ENCODE measurements around the gene TPSAB1.
"Not testable (repeated sequence)": the region's sequence is repeated elsewhere in the genome, so short reads cannot be mapped to it uniquely, and the experiment has no call there.

TPSAB1 gene

GRCh38 chr16:1253701-1254364, 13.3 kb downstream of the TPSAB1 start:
- DNase-seq, result not testable (repeated sequence)

- DNase-seq, result not testable (repeated sequence)
Observed at GRCh38 chr16:1254821-1255220, 14.3 kb downstream of the TPSAB1 start.

GRCh38 chr16:1255276-1256122, 15.0 kb downstream of the TPSAB1 start, which contains the start of gene TPSD1:
TPSD1 (plus strand) TSS chr16:1256069; CDS start chr16:1256281, 212 bp downstream.
- not testable (repeated sequence) for DNase-seq

GRCh38 chr16:1256296-1256873, 15.9 kb downstream of the TPSAB1 start:
- not testable (repeated sequence) for DNase-seq

- no peak for DNase-seq
Observed at GRCh38 chr16:1256874-1257322, 16.4 kb downstream of the TPSAB1 start.

- DNase-seq, result no peak
Observed at GRCh38 chr16:1257561-1258224, 17.2 kb downstream of the TPSAB1 start.

DNA sequence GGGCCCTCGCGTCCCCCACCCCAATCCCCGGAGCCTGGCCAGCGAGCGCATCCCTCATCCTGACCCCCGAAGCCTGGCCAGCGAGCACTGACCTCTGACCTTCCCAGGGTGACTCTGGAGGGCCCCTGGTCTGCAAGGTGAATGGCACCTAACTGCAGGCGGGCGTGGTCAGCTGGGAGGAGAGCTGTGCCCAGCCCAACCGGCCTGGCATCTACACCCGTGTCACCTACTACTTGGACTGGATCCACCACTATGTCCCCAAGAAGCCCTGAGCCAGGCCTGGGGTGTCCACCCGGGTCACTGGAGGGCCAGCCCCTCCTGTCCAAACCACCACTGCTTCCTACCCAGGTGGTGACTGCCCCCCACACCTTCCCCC, 17.7 kb downstream of the TPSAB1 start:
- DNase-seq, result no peak

GRCh38 chr16:1258906-1259759, 18.6 kb downstream of the TPSAB1 start:
- DNase-seq, result no peak

- DNase-seq, result no peak
Observed at GRCh38 chr16:1259760-1260068, 19.2 kb downstream of the TPSAB1 start.

- no peak for DNase-seq
Observed at GRCh38 chr16:1260101-1260680, 19.7 kb downstream of the TPSAB1 start.

- DNase-seq, result no peak
Observed at GRCh38 chr16:1261131-1261892, 20.8 kb downstream of the TPSAB1 start.

- no peak for DNase-seq
Observed at GRCh38 chr16:1262210-1262845, 21.8 kb downstream of the TPSAB1 start.

DNA sequence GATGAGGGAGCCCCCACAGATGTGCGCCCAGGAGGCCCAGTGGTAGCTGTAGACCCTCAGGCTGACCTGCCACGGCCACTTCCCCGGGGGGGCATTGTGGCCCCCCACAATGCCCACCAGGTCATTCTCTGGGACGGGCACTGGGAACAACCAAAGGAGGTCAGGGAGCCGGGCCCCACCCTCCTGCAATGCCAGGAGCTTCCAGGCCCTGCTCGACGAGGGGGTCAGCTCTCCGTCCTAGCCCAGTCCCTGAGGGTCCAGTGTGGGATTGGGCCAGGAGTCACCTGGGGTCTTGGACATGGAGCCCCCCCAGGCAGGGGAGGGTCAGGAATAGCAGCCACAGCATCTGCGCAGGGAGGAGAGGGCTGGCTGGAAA, 22.3 kb downstream of the TPSAB1 start:
- no peak for DNase-seq

GRCh38 chr16:1263591-1264344, 23.3 kb downstream of the TPSAB1 start:
- no peak for DNase-seq

DNA sequence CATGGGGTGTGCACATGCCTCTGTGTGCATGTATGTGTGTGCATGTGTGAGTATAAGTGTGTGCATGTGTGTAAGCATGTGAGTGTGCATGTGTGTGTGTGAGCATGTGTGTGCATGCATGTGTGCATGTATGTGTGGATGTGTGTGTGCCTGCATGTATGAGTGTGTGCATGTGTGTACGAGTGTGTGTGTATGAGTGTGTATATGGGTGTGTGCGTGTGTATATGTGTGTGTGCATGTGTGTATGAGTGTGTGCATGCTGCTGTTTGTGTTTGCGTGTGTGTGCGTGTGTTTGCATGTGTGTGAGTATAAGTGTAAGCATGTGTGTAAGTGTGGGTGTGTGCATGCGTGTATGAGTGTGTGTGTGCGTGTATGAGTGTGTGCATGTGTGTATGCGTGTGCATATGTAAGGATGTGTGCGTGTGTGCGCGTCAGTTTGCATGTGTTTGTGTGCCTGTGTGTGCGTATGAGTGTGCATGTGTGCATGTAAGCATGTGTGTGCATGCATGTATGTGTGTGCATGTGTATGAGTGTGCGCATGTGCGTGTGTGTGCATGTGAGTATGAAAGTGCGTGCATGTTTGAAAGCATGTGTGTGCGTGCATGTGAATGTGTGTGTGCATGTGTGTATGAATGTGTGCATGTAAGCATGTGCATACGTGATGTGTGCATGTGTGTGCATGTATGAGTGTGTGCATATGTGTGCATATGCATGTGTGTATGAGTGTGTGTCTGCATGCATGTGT, 24.0 kb downstream of the TPSAB1 start:
- DNase-seq, result no peak

DNA sequence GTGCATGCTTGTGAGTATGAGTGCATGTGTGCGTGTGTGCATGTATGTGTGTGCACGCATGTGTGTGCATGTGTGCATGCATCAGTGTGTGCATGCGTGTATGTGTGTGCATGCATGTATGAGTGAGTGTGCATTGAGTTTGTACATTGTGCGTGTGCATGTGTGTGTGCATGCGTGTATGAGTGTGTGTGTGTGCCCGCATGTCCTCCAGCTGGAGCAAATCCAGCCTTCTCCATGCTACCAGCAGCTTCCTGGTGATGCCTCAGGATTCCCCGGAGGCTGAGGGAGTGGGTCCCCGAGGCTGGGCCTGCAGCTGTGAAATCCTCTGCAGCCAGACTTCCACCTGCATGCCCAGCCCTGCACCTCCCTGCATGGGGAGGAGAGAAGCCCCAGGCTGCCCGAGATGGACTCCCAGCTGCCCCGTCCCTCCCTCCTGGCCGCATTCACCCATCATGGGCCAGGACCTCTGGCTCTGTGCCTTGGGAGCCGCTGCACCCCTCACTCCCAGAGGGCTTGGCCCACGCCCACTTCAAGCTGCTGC, 24.7 kb downstream of the TPSAB1 start:
- no peak for DNase-seq

GRCh38 chr16:1265826-1266225, 25.3 kb downstream of the TPSAB1 start:
- DNase-seq, result no peak

- not testable (repeated sequence) for DNase-seq
Observed at GRCh38 chr16:1269418-1269817, 28.9 kb downstream of the TPSAB1 start.

DNA sequence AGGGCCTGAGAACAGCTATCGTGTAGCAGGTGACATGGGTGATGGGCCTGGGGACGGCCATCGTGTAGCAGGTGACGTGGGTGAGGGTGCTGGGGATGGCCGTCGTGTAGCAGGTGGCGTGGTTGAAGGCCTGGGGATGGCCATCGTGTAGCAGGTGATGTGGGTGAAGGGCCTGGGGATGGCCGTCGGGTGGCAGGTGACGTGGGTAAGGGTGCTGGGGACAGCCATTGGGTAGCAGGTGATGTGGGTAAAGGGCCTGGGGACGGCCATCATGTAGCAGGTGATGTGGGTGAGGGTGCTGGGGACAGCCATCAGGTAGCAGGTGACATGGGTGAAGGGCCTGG, 30.8 kb downstream of the TPSAB1 start:
- DNase-seq, result no peak
